H9 (cell line): ENCODE data around the gene COPG1. TPM values are rescaled to one million over a fixed set of nuclear protein-coding genes. Genes with fewer than 3 reads are reported as not detected.

ENCODE experiments used
- DNase-seq: peaks from one replicate; pipeline ENCODE4 v3.0.0-alpha.2; 2017
- H2AFZ ChIP-seq: one replicate; pipeline ENCODE4 v1.6.1; 2013; ENCODE audit warnings: mild to moderate bottlenecking, low read length, control low read depth, moderate library complexity
- H2AK5ac ChIP-seq: 2 replicates; pipeline ENCODE4 v1.6.1; 2013; ENCODE audit warnings: low read length, control low read depth, mixed read lengths; ENCODE audit not compliant: insufficient read length
- H2BK120ac ChIP-seq: one replicate; pipeline ENCODE4 v1.6.1; 2013; ENCODE audit warnings: low read depth, mild to moderate bottlenecking, low read length, control low read depth, inconsistent platforms; ENCODE audit not compliant: poor library complexity, severe bottlenecking
- H2BK12ac ChIP-seq: 2 replicates; pipeline ENCODE4 v1.6.1; 2013; ENCODE audit warnings: low read length, control low read depth, mixed read lengths, low read depth; ENCODE audit not compliant: insufficient read length
- H2BK15ac ChIP-seq: 2 replicates; pipeline ENCODE4 v1.6.1; 2013; ENCODE audit warnings: low read depth, low read length, control low read depth
- H2BK20ac ChIP-seq: one replicate; pipeline ENCODE4 v1.6.1; 2013; ENCODE audit warnings: low read depth, mild to moderate bottlenecking, low read length, control low read depth, inconsistent platforms; ENCODE audit not compliant: poor library complexity, severe bottlenecking
- H2BK5ac ChIP-seq: 2 replicates; pipeline ENCODE4 v1.6.1; 2013; ENCODE audit warnings: low read length, control low read depth, mixed read lengths; ENCODE audit not compliant: insufficient read length
- H3K14ac ChIP-seq: 2 replicates; pipeline ENCODE4 v1.6.1; 2013; ENCODE audit warnings: low read length, control low read depth; ENCODE audit not compliant: insufficient read depth
- H3K18ac ChIP-seq: 2 replicates; pipeline ENCODE4 v1.6.1; 2013; ENCODE audit warnings: low read depth, mild to moderate bottlenecking, mixed read lengths, low read length, control low read depth; ENCODE audit not compliant: insufficient read length
- H3K23ac ChIP-seq: 2 replicates; pipeline ENCODE4 v1.6.1; 2013; ENCODE audit warnings: low read length, control low read depth, mixed read lengths, low read depth; ENCODE audit not compliant: insufficient read length
- H3K23me2 ChIP-seq: 2 replicates; pipeline ENCODE4 v1.6.1; 2013; ENCODE audit warnings: low read depth, mild to moderate bottlenecking, mixed read lengths, low read length, control low read depth; ENCODE audit not compliant: insufficient read length, poor library complexity, severe bottlenecking
- H3K27ac ChIP-seq: 2 replicates; pipeline ENCODE4 v1.5.1; 2013; ENCODE audit warnings: low read length, control low read depth, mixed read lengths, low read depth; ENCODE audit not compliant: insufficient read length
- H3K27me3 ChIP-seq: 2 replicates; pipeline ENCODE4 v1.6.1; 2013; ENCODE audit warnings: low read length, control low read depth, inconsistent platforms; ENCODE audit not compliant: insufficient read depth
- H3K4ac ChIP-seq: 2 replicates; pipeline ENCODE4 v1.6.1; 2013; ENCODE audit warnings: low read depth, mild to moderate bottlenecking, control low read depth, inconsistent platforms, low read length, moderate library complexity
- H3K4me1 ChIP-seq: 2 replicates; pipeline ENCODE4 v1.6.1; 2013; ENCODE audit warnings: low read length, control low read depth, inconsistent platforms; ENCODE audit not compliant: insufficient read depth
- H3K4me2 ChIP-seq: 2 replicates; pipeline ENCODE4 v1.6.1; 2013; ENCODE audit warnings: low read length, control low read depth, mixed read lengths; ENCODE audit not compliant: insufficient read length, insufficient read depth
- H3K56ac ChIP-seq: 2 replicates; pipeline ENCODE4 v1.6.1; 2013; ENCODE audit warnings: low read depth, mild to moderate bottlenecking, mixed read lengths, low read length, control low read depth; ENCODE audit not compliant: insufficient read length
- H3K79me1 ChIP-seq: 2 replicates; pipeline ENCODE4 v1.6.1; 2013; ENCODE audit warnings: low read depth, mild to moderate bottlenecking, moderate library complexity, low read length, control low read depth, inconsistent platforms; ENCODE audit not compliant: insufficient read depth, poor library complexity, severe bottlenecking
- H3K79me2 ChIP-seq: 2 replicates; pipeline ENCODE4 v1.6.1; 2013; ENCODE audit warnings: low read length, control low read depth, inconsistent platforms; ENCODE audit not compliant: insufficient read depth
- H3K9ac ChIP-seq: 2 replicates; pipeline ENCODE4 v1.6.1; 2013; ENCODE audit warnings: low read length, control low read depth, mixed read lengths; ENCODE audit not compliant: insufficient read length; ENCODE audit errors: extremely low read depth
- H3K9me3 ChIP-seq: one replicate; pipeline ENCODE4 v1.6.1; 2013; ENCODE audit warnings: low read depth, low read length, inconsistent platforms; ENCODE audit not compliant: control insufficient read depth
- H3T11ph ChIP-seq: one replicate; pipeline ENCODE4 v1.6.1; 2013; ENCODE audit warnings: mild to moderate bottlenecking, low read length, control low read depth, inconsistent platforms
- H4K20me1 ChIP-seq: one replicate; pipeline ENCODE4 v1.6.1; 2013; ENCODE audit not compliant: control insufficient read depth, insufficient read length, insufficient read depth
- H4K5ac ChIP-seq: 2 replicates; pipeline ENCODE4 v1.6.1; 2013; ENCODE audit warnings: low read depth, mild to moderate bottlenecking, mixed read lengths, low read length, control low read depth; ENCODE audit not compliant: insufficient read length
- H4K8ac ChIP-seq: replicated peaks from 2 replicates; pipeline ENCODE4 v1.6.1; 2013; ENCODE audit warnings: low read length, control low read depth, mixed read lengths, low read depth; ENCODE audit not compliant: insufficient read length
- H4K91ac ChIP-seq: 2 replicates; pipeline ENCODE4 v1.6.1; 2013; ENCODE audit warnings: low read depth, mild to moderate bottlenecking, moderate library complexity, mixed read lengths, low read length, control low read depth; ENCODE audit not compliant: insufficient read length
- H3K27ac Mint-ChIP-seq, 3 experiments: 2 replicates in 2 of 3; 3 replicates in 1 of 3; pipeline ENCODE4 v1.8.0; 2020 to 2021; ENCODE audit warnings: mixed read lengths in 3 of 3, mild to moderate bottlenecking in 1 of 3, moderate library complexity in 1 of 3
- H3K27me3 Mint-ChIP-seq: 2 replicates; pipeline ENCODE4 v1.8.0; 2021; ENCODE audit warnings: low read depth, mild to moderate bottlenecking, moderate library complexity, mixed read lengths
- H3K36me3 Mint-ChIP-seq, 3 experiments: 2 replicates in 2 of 3; 3 replicates in 1 of 3; pipeline ENCODE4 v1.8.0; 2020 to 2021; ENCODE audit warnings: low read depth in 3 of 3, mixed read lengths in 3 of 3; ENCODE audit not compliant: insufficient read depth in 1 of 3
- H3K4me1 Mint-ChIP-seq, 2 experiments: 2 replicates each; pipeline ENCODE4 v1.8.0; 2020; ENCODE audit warnings: mixed read lengths in 2 of 2
- H3K4me3 Mint-ChIP-seq, 2 experiments: 2 replicates in 1 of 2; 3 replicates in 1 of 2; pipeline ENCODE4 v1.8.0; 2020 to 2021; ENCODE audit warnings: mild to moderate bottlenecking in 2 of 2, mixed read lengths in 2 of 2, moderate library complexity in 1 of 2
- H3K9me3 Mint-ChIP-seq, 2 experiments: 2 replicates in 1 of 2; 3 replicates in 1 of 2; pipeline ENCODE4 v1.8.0; 2020; ENCODE audit warnings: mild to moderate bottlenecking in 2 of 2, mixed read lengths in 2 of 2, moderate library complexity in 1 of 2
- CTCF ChIP-seq: fragments of 200-600 bp; sonication (generic); conservative IDR thresholded peaks from 3 replicates; pipeline ENCODE4 v1.8.0; 2021; ENCODE audit warnings: antibody characterized with exemption, mild to moderate bottlenecking
- WGBS: extraction: QIAGEN DNeasy Blood & Tissue Kit; methylation state at CpG from one replicate; pipeline ENCODE4 v1.1.7; 2013; ENCODE audit warnings: missing lambda C conversion rate, low lambda C conversion rate, mixed read lengths; ENCODE audit not compliant: insufficient read length; ENCODE audit errors: extremely low coverage; 5-methylcytosine and 5-hydroxymethylcytosine counted together
- total RNA-seq: library from RNA; stranded (reverse); gene quantifications from 2 replicates; pipeline ENCODE4 v1.2.1, GENCODE V29; 2021

Gene COPG1
- total RNA-seq, 1 experiment from 2014 or later, result 147 TPM

GRCh38 chr3:129289201-129289921 is 40.0 kb downstream of the COPG1 start:
- Histone ChIP-seq H2AK5ac (no peak overlapping the region), H3K79me2 (no peaks in the 10 kb centered on the region), H3K14ac (no peak overlapping the region), H3K79me1 (peaks cover 2% of the 10 kb centered on the region), H4K5ac (no peak overlapping the region), H3K23me2 (no peaks in the 10 kb centered on the region), H3K9ac (no peak overlapping the region), H3K56ac (no peak overlapping the region), H2BK120ac (no peak overlapping the region), H4K8ac (no peak overlapping the region), H3K27ac (no peak overlapping the region), H3T11ph (no peak overlapping the region), H3K9me3 (no peaks in the 10 kb centered on the region), H2BK5ac (no peak overlapping the region), H3K4me1 (no peaks in the 10 kb centered on the region), H3K18ac (no peak overlapping the region), H3K4me2 (no peak overlapping the region), H2BK15ac (no peak overlapping the region), H3K23ac (no peak overlapping the region), H2AFZ (no peak overlapping the region), H2BK20ac (no peak overlapping the region), H2BK12ac (no peak overlapping the region), H3K4ac (no peak overlapping the region), H3K27me3 (no peaks in the 10 kb centered on the region), H4K20me1 (no peaks in the 10 kb centered on the region), H4K91ac (no peak overlapping the region)
- H3K36me3 Mint-ChIP-seq, result peaks cover 12 to 44% (median 39%) of the 10 kb centered on the region in 3 experiments; a peak in 6 of 7 replicates
- no peak overlapping the region for H3K27ac Mint-ChIP-seq
- no peak for DNase-seq
- WGBS, result no CpG with 5 or more reads among the region's 6 CpGs
- no peak overlapping the region for H3K4me3 Mint-ChIP-seq
- TF ChIP-seq CTCF, result no peak
- H3K4me1 Mint-ChIP-seq, result no peaks in the 10 kb centered on the region
- H3K9me3 Mint-ChIP-seq, result no peaks in the 10 kb centered on the region
- H3K27me3 Mint-ChIP-seq, result no peaks in the 10 kb centered on the region
